Astrocyte of the cerebellum (primary cell): ENCODE results near the gene UBE2G2.

Source experiments
- DNase-seq: peaks from one replicate; pipeline ENCODE4 v3.0.0-alpha.2; 2011; ENCODE audit warnings: low read depth
- H3K4me3 ChIP-seq: 2 replicates; pipeline ENCODE4 v1.5.1; 2011; ENCODE audit warnings: mild to moderate bottlenecking, low read depth, low read length, moderate library complexity
- in situ Hi-C: cut with HindIII; loops from 2 replicates; pipeline ENCODE4 v1.10.0; 2017; ENCODE audit warnings: low sequenced_read_pairs
- TF ChIP-seq, protein P1 (sequence below): IDR thresholded peaks from 2 replicates; pipeline ENCODE4 v1.5.1; 2012; ENCODE audit warnings: low read length, low read depth, moderate library complexity, mild to moderate bottlenecking; ENCODE audit errors: missing control alignments

UBE2G2 gene

DNA sequence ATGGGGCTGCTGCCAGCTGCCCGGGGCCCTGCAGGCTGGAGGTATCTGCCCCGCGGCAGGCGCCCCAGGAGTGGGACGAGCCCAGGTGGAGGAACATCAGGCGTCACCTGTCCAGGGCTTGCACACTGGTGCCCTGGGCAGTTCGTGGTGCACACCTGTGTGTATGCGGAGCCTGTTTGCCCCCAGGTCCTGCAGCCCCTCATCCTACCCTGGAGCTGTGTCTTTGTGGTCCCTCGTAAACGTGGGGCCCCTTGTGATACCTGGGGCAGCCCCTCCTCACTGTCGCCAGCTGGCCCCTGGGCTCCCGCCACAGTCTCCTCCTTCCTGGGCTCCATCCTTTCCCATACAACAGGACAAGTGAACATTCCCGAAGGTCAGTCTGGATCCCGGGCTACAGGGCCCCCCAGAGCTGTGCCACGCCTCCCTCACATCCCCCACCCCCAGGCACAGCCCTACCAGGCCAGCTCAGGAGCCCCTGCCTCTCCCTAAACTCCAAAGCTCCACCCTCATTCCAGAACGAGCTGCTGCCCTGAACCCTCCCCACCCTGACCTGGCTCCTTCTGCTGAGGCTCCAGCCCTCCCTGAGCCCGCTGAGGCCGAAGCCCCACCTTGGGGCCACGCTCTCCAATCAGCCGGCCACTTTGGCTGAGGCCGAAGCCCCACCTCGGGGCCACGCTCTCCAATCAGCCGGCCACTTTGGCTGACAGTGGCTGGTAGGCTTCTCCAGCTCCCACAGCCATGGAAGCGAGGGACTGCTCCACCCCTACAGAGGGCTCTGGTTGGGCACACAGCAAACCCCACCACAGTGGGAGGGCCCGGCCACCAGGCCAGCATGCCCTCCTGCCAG lies 42.6 kb downstream of the UBE2G2 start:
- in situ Hi-C loops: no loop called here
- TF ChIP-seq, protein P1, sequence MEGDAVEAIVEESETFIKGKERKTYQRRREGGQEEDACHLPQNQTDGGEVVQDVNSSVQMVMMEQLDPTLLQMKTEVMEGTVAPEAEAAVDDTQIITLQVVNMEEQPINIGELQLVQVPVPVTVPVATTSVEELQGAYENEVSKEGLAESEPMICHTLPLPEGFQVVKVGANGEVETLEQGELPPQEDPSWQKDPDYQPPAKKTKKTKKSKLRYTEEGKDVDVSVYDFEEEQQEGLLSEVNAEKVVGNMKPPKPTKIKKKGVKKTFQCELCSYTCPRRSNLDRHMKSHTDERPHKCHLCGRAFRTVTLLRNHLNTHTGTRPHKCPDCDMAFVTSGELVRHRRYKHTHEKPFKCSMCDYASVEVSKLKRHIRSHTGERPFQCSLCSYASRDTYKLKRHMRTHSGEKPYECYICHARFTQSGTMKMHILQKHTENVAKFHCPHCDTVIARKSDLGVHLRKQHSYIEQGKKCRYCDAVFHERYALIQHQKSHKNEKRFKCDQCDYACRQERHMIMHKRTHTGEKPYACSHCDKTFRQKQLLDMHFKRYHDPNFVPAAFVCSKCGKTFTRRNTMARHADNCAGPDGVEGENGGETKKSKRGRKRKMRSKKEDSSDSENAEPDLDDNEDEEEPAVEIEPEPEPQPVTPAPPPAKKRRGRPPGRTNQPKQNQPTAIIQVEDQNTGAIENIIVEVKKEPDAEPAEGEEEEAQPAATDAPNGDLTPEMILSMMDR: no peak
- DNase-seq: no peak
- no peak overlapping the region for H3K4me3 ChIP-seq

DNA sequence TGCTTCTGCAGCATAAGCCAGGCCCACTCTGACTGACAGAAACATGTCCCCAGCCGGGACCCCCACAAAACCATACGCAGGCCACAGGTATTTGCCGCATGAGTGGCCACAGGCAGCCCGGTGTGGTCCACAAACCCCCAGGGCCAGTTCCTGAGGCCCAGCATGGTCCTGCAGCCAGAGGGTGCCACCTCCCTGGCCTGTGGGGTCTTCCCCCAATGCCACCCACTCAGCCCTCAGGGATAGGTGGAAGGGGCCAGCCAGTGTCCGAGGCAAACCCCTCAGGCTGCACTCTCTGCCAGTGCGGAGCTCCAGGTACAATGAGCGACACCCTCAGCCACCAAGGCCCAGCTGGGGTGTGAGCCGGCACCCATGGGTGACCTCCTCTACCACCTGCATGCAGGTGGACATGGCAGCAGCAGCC lies 43.5 kb downstream of the UBE2G2 start:
- TF ChIP-seq, protein P1: no peak
- in situ Hi-C loops: no loop called here
- H3K4me3 ChIP-seq: no peak overlapping the region
- DNase-seq: no peak

DNA sequence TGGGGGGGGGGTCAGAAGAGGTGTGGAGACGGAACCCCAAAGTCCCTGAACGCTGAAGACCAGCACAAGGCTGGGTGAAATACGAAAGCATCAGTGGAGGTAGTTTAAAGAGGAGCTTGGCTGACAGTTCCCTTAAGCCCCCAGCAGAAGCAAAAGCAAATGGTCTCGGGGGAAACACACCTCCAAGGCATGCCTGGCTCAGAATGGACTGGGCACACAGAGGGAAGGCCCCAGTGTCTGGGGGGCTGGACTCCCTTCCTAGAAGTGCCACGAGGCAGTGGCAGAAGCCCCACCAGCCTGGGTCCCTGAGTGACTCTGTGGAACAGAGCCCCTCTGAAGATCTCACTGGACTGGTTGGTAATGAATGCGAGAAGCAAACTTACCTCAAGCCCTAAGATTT lies 43.9 kb downstream of the UBE2G2 start:
- H3K4me3 ChIP-seq: no peak overlapping the region
- TF ChIP-seq, protein P1: no peak
- no peak for DNase-seq
- in situ Hi-C loops: no loop called here

- TF ChIP-seq, protein P1: no peak
- H3K4me3 ChIP-seq: no peak overlapping the region
- in situ Hi-C loops: no loop called here
- DNase-seq: no peak
These were observed 45.0 kb downstream of the UBE2G2 start for GRCh38 chr21:44756423-44757185.

DNA sequence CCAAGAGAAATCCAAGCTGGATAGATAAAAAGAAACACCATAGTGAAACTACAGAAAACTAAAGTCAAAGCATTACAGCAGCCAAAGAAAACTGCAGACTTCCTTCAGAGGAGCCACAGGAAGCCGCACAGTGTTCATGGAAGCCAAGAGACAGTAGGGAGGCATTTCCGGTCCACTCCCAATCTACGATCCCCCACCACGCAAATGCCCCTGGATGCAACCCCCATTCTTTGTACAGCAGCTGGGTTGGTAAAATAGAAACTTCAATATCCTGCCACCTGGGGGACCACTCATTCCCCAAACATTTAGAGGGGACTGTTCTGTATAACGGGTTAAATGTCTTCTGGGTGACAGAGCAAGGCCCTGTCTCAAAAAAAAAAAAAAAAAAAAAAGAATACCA lies 46.4 kb downstream of the UBE2G2 start:
- TF ChIP-seq, protein P1: no peak
- DNase-seq: no peak
- in situ Hi-C loops: no loop called here

GRCh38 chr21:44753357-44753756 lies 48.3 kb downstream of the UBE2G2 start:
- no peak for DNase-seq
- H3K4me3 ChIP-seq: no peak overlapping the region
- TF ChIP-seq, protein P1: no peak
- in situ Hi-C loops: no loop called here

More for the DNA sequence above, 46.4 kb downstream of the UBE2G2 start:
- no peak overlapping the region for H3K4me3 ChIP-seq
